ENCODE measurements around the gene GPR6. TPM values are rescaled to one million over a fixed set of nuclear protein-coding genes. Genes with fewer than 3 reads are reported as not detected.

The GPR6 gene
- total RNA-seq, result not detected in 2 replicates

GRCh38 chr6:109978174-109979032 is at the start of gene GPR6:
GPR6 (plus strand) TSS chr6:109978311; CDS start chr6:109979113, 802 bp downstream.

Other genes starting within 250 kb of the GPR6 start
- gene WASF1, start 201.4 kb downstream of the GPR6 start, total RNA-seq, result 11.9 and 14.7 TPM in 2 replicates
- 25.1 and 29.9 TPM in 2 replicates for gene CDC40, start 202.1 kb downstream of the GPR6 start, total RNA-seq

Measured in articular chondrocyte of knee joint (primary cell).